ENCODE results near the gene STATH. TPM values are rescaled to one million over a fixed set of nuclear protein-coding genes. Genes with fewer than 3 reads are reported as not detected.

Gene STATH
- total RNA-seq, 1 donor from 2014 or later, result not detected

GRCh38 chr4:69965628-69966027 is 30.1 kb upstream of the STATH start, which contains the start of gene CSN2:
CSN2 (minus strand) TSS chr4:69965728; CDS start chr4:69960995, 4,733 bp downstream.
- Mint-ChIP-seq H3K9me3 (ENCODE audit: unreplicated experiment) (no peaks in the 10 kb centered on the region), H3K27ac (ENCODE audit: unreplicated experiment) (no peak within 1 kb of the TSS), H3K4me1 (ENCODE audit: low read depth, unreplicated experiment) (no peaks in the 10 kb centered on the region), H3K4me3 (ENCODE audit: unreplicated experiment) (no peak within 1 kb of the TSS), H3K27me3 (ENCODE audit: low read depth, unreplicated experiment) (no peaks in the 10 kb centered on the region), H3K36me3 (ENCODE audit: low read depth, unreplicated experiment) (no peaks in the 10 kb centered on the region)
- no peaks in the 10 kb centered on the region for H3K4me1 ChIP-seq (ENCODE audit: insufficient read depth, low read length)
- H2AFZ ChIP-seq (ENCODE audit: low read depth, low read length), result no peak within 1 kb of the TSS
- H3K4me2 ChIP-seq (ENCODE audit: low read length), result no peak within 1 kb of the TSS
- no peaks in the 10 kb centered on the region for H3K79me2 ChIP-seq (ENCODE audit: insufficient read depth, low read length)
- no peak for DNase-seq (ENCODE audit: low read depth)
- no peaks in the 10 kb centered on the region for H4K20me1 ChIP-seq (ENCODE audit: insufficient read depth, low read length)
- no peak for TF ChIP-seq EZH2 (IDR thresholded peaks at IDR 0.05; ENCODE audit: insufficient read depth, low read length)
- no peak for TF ChIP-seq CTCF (IDR thresholded peaks at IDR 0.05; ENCODE audit: insufficient read depth, low read depth, low read length)
- no peak within 1 kb of the TSS for H3K4me3 ChIP-seq (ENCODE audit: insufficient read depth, low read depth, low read length)
- H3K36me3 ChIP-seq (ENCODE audit: insufficient read depth, low read length), result no peaks in the 10 kb centered on the region
- no peaks in the 10 kb centered on the region for H3K27me3 ChIP-seq (ENCODE audit: insufficient read depth, low read length)
- FAIRE-seq, result no peak
- no peak within 1 kb of the TSS for H3K9ac ChIP-seq (ENCODE audit: low read length)
- H3K9me3 ChIP-seq (ENCODE audit: insufficient read depth, low read depth, low read length), result no peaks in the 10 kb centered on the region
- H3K27ac ChIP-seq (ENCODE audit: low read depth, low read length), result no peak within 1 kb of the TSS

GRCh38 chr4:69970071-69970470 is 25.7 kb upstream of the STATH start:
- DNase-seq (ENCODE audit: low read depth), result no peak
- Histone ChIP-seq H3K9ac (ENCODE audit: low read length) (no peak overlapping the region), H3K4me1 (ENCODE audit: insufficient read depth, low read length) (no peaks in the 10 kb centered on the region), H3K79me2 (ENCODE audit: insufficient read depth, low read length) (no peaks in the 10 kb centered on the region), H2AFZ (ENCODE audit: low read depth, low read length) (no peak overlapping the region), H3K27ac (ENCODE audit: low read depth, low read length) (no peak overlapping the region), H4K20me1 (ENCODE audit: insufficient read depth, low read length) (no peaks in the 10 kb centered on the region), H3K36me3 (ENCODE audit: insufficient read depth, low read length) (no peaks in the 10 kb centered on the region), H3K9me3 (ENCODE audit: insufficient read depth, low read depth, low read length) (no peaks in the 10 kb centered on the region), H3K4me3 (ENCODE audit: insufficient read depth, low read depth, low read length) (no peak overlapping the region), H3K27me3 (ENCODE audit: insufficient read depth, low read length) (no peaks in the 10 kb centered on the region), H3K4me2 (ENCODE audit: low read length) (no peak overlapping the region)
- no peaks in the 10 kb centered on the region for H3K27me3 Mint-ChIP-seq (ENCODE audit: low read depth, unreplicated experiment)
- no peaks in the 10 kb centered on the region for H3K4me1 Mint-ChIP-seq (ENCODE audit: low read depth, unreplicated experiment)
- H3K36me3 Mint-ChIP-seq (ENCODE audit: low read depth, unreplicated experiment), result no peaks in the 10 kb centered on the region
- TF ChIP-seq CTCF (IDR thresholded peaks at IDR 0.05; ENCODE audit: insufficient read depth, low read depth, low read length) (no peak), EZH2 (IDR thresholded peaks at IDR 0.05; ENCODE audit: insufficient read depth, low read length) (no peak)
- H3K4me3 Mint-ChIP-seq (ENCODE audit: unreplicated experiment), result no peak overlapping the region
- H3K9me3 Mint-ChIP-seq (ENCODE audit: unreplicated experiment), result no peaks in the 10 kb centered on the region
- no peak overlapping the region for H3K27ac Mint-ChIP-seq (ENCODE audit: unreplicated experiment)
- no peak for FAIRE-seq

GRCh38 chr4:69974631-69975030 is 21.1 kb upstream of the STATH start:
- Mint-ChIP-seq H3K27ac (ENCODE audit: unreplicated experiment) (no peak overlapping the region), H3K27me3 (ENCODE audit: low read depth, unreplicated experiment) (no peaks in the 10 kb centered on the region), H3K4me1 (ENCODE audit: low read depth, unreplicated experiment) (peaks cover 8% of the 10 kb centered on the region), H3K9me3 (ENCODE audit: unreplicated experiment) (no peaks in the 10 kb centered on the region), H3K4me3 (ENCODE audit: unreplicated experiment) (no peak overlapping the region), H3K36me3 (ENCODE audit: low read depth, unreplicated experiment) (no peaks in the 10 kb centered on the region)
- DNase-seq (ENCODE audit: low read depth) (no peak), FAIRE-seq (no peak)
- H3K9me3 ChIP-seq (ENCODE audit: insufficient read depth, low read depth, low read length), result no peaks in the 10 kb centered on the region
- H3K4me2 ChIP-seq (ENCODE audit: low read length), result no peak overlapping the region
- H3K36me3 ChIP-seq (ENCODE audit: insufficient read depth, low read length), result no peaks in the 10 kb centered on the region
- no peaks in the 10 kb centered on the region for H3K79me2 ChIP-seq (ENCODE audit: insufficient read depth, low read length)
- no peaks in the 10 kb centered on the region for H3K4me1 ChIP-seq (ENCODE audit: insufficient read depth, low read length)
- no peak overlapping the region for H3K27ac ChIP-seq (ENCODE audit: low read depth, low read length)
- H3K27me3 ChIP-seq (ENCODE audit: insufficient read depth, low read length), result no peaks in the 10 kb centered on the region
- no peak overlapping the region for H3K9ac ChIP-seq (ENCODE audit: low read length)
- TF ChIP-seq EZH2 (IDR thresholded peaks at IDR 0.05; ENCODE audit: insufficient read depth, low read length) (no peak), CTCF (IDR thresholded peaks at IDR 0.05; ENCODE audit: insufficient read depth, low read depth, low read length) (no peak)
- H2AFZ ChIP-seq (ENCODE audit: low read depth, low read length), result no peak overlapping the region
- no peak overlapping the region for H3K4me3 ChIP-seq (ENCODE audit: insufficient read depth, low read depth, low read length)
- no peaks in the 10 kb centered on the region for H4K20me1 ChIP-seq (ENCODE audit: insufficient read depth, low read length)

All from astrocyte (in vitro differentiated cells and primary cell).